NB4 (cell line): ENCODE results near the gene OPRM1.
"Not testable (repeated sequence)": the region's sequence is repeated elsewhere in the genome, so short reads cannot be mapped to it uniquely, and the experiment has no call there.

Source experiments
- DNase-seq: peaks from one replicate; pipeline ENCODE4 v3.0.0; 2010; ENCODE audit warnings: low read depth
- H3K4me3 ChIP-seq: one replicate; pipeline ENCODE4 v1.5.1; 2011; ENCODE audit warnings: mild to moderate bottlenecking, low read depth, low read length, moderate library complexity
- CTCF ChIP-seq: IDR thresholded peaks from one replicate; pipeline ENCODE4 v1.5.1; 2012; ENCODE audit warnings: low read depth, low read length
- MAX ChIP-seq: IDR thresholded peaks from 2 replicates; pipeline ENCODE4 v1.6.1; 2011; ENCODE audit warnings: low read depth, low read length
- MYC ChIP-seq: IDR thresholded peaks from 2 replicates; pipeline ENCODE4 v1.6.1; 2011; ENCODE audit warnings: low read depth, low read length
- POLR2A ChIP-seq: IDR thresholded peaks from 2 replicates; pipeline ENCODE4 v1.6.1; 2011; ENCODE audit warnings: mild to moderate bottlenecking; ENCODE audit not compliant: insufficient read length; ENCODE audit errors: extremely low read depth

The OPRM1 gene

GRCh38 chr6:154187714-154188113 lies 148.7 kb downstream of the OPRM1 start:
- no peak overlapping the region for H3K4me3 ChIP-seq
- DNase-seq, result no peak
- TF ChIP-seq MAX (no peak), MYC (no peak), POLR2A (no peak), CTCF (no peak)

GRCh38 chr6:154196333-154196885 lies 157.4 kb downstream of the OPRM1 start:
- TF ChIP-seq MAX (no peak), MYC (no peak), POLR2A (no peak), CTCF (no peak)
- no peak for DNase-seq
- H3K4me3 ChIP-seq, result no peak overlapping the region

- DNase-seq, result no peak
- no peak overlapping the region for H3K4me3 ChIP-seq
- TF ChIP-seq MAX, result no peak
- no peak for TF ChIP-seq CTCF
- no peak for TF ChIP-seq POLR2A
- TF ChIP-seq MYC, result no peak
Observed at GRCh38 chr6:154197196-154197860, 158.3 kb downstream of the OPRM1 start.

- DNase-seq, H3K4me3 ChIP-seq: not testable (repeated sequence)
Observed at GRCh38 chr6:154201688-154202087, 162.6 kb downstream of the OPRM1 start.

GRCh38 chr6:154202339-154202738 lies 163.3 kb downstream of the OPRM1 start:
- no peak for TF ChIP-seq CTCF
- TF ChIP-seq POLR2A, result no peak
- no peak for TF ChIP-seq MAX
- no peak for TF ChIP-seq MYC
- no peak for DNase-seq
- H3K4me3 ChIP-seq, result no peak overlapping the region

- TF ChIP-seq POLR2A (no peak), MYC (no peak), CTCF (no peak), MAX (no peak)
- no peak overlapping the region for H3K4me3 ChIP-seq
- DNase-seq, result no peak
Observed at GRCh38 chr6:154202958-154203357, 163.9 kb downstream of the OPRM1 start.
